Neural cell (in vitro differentiated cells): ENCODE measurements around the gene TBC1D9B. TPM values are rescaled to one million over a fixed set of nuclear protein-coding genes. Genes with fewer than 3 reads are reported as not detected.

Experiments used
- H2AFZ ChIP-seq: fragments of 200-600, 300-800 bp; sonication (generic), shearing (Covaris generic); 2 replicates; pipeline ENCODE4 v1.6.0; 2014; ENCODE audit warnings: low read depth, mild to moderate bottlenecking, antibody characterized with exemption, low read length, moderate library complexity
- H3F3A ChIP-seq: fragments of 200-600 bp; shearing (Covaris generic); 2 replicates; pipeline ENCODE4 v1.6.1; 2016; ENCODE audit warnings: mild to moderate bottlenecking, moderate library complexity, mixed read lengths, antibody characterized with exemption, low read length; ENCODE audit not compliant: insufficient read depth, poor library complexity, severe bottlenecking
- H3K27ac ChIP-seq: fragments of 200-600, 300-800 bp; sonication (generic), shearing (Covaris generic); 2 replicates; pipeline ENCODE4 v1.5.1; 2014; ENCODE audit warnings: mild to moderate bottlenecking, low read length, moderate library complexity
- H3K27me3 ChIP-seq: fragments of 300-800, 200-600 bp; sonication (generic), shearing (Covaris generic); 2 replicates; pipeline ENCODE4 v1.6.0; 2014; ENCODE audit warnings: mild to moderate bottlenecking, low read depth, low read length, moderate library complexity; ENCODE audit not compliant: insufficient read depth
- H3K36me3 ChIP-seq: fragments of 300-800, 200-600 bp; sonication (generic), shearing (Covaris generic); 2 replicates; pipeline ENCODE4 v1.5.1; 2014; ENCODE audit warnings: mild to moderate bottlenecking, antibody characterized with exemption, low read length, moderate library complexity; ENCODE audit not compliant: insufficient read depth
- H3K4me2 ChIP-seq: fragments of 300-800, 200-600 bp; sonication (generic), shearing (Covaris generic); 2 replicates; pipeline ENCODE4 v1.6.0; 2014; ENCODE audit warnings: mild to moderate bottlenecking, low read length
- H3K4me3 ChIP-seq: fragments of 300-800, 200-600 bp; sonication (generic), shearing (Covaris generic); 2 replicates; pipeline ENCODE4 v1.5.1; 2014; ENCODE audit warnings: mild to moderate bottlenecking, low read length, moderate library complexity
- H3K79me2 ChIP-seq: fragments of 200-600 bp; shearing (Covaris generic); replicated peaks from 2 replicates; pipeline ENCODE4 v1.6.0; 2014; ENCODE audit warnings: mild to moderate bottlenecking, low read length, moderate library complexity; ENCODE audit not compliant: insufficient read depth
- H3K9ac ChIP-seq: fragments of 300-800, 200-600 bp; sonication (generic), shearing (Covaris generic); 2 replicates; pipeline ENCODE4 v1.6.1; 2016; ENCODE audit warnings: mild to moderate bottlenecking, low read length, mixed read lengths
- H3K9me2 ChIP-seq: fragments of 200-600 bp; shearing (Covaris generic); 2 replicates; pipeline ENCODE4 v1.6.1; 2016; ENCODE audit warnings: mild to moderate bottlenecking, low read length, mixed read lengths; ENCODE audit not compliant: insufficient read depth
- H3K9me3 ChIP-seq: fragments of 200-600, 300-800 bp; sonication (generic), shearing (Covaris generic); 2 replicates; pipeline ENCODE4 v1.6.1; 2016; ENCODE audit warnings: mild to moderate bottlenecking, mixed run types, low read length, moderate library complexity, mixed read lengths
- H4K20me1 ChIP-seq: fragments of 200-600 bp; shearing (Covaris generic); 2 replicates; pipeline ENCODE4 v1.6.1; 2016; ENCODE audit warnings: mild to moderate bottlenecking, mixed run types; ENCODE audit not compliant: insufficient read depth
- CTCF ChIP-seq: fragments of 450-650 bp; IDR thresholded peaks from 2 replicates; pipeline ENCODE4 v1.5.1; 2014; ENCODE audit warnings: antibody characterized with exemption, mild to moderate bottlenecking, moderate library complexity; ENCODE audit not compliant: poor library complexity, severe bottlenecking
- EP300 ChIP-seq: fragments of 450-650 bp; conservative IDR thresholded peaks from 2 replicates; pipeline ENCODE4 v1.6.1; 2014; ENCODE audit warnings: antibody characterized with exemption, mild to moderate bottlenecking, moderate library complexity; ENCODE audit not compliant: poor library complexity, severe bottlenecking
- EZH2 ChIP-seq: fragments of 200-600, 300-800 bp; shearing (Covaris generic), sonication (generic); IDR thresholded peaks from 2 replicates; pipeline ENCODE4 v1.6.1; 2014; ENCODE audit warnings: antibody characterized with exemption, low read length, borderline replicate concordance, mild to moderate bottlenecking; ENCODE audit not compliant: insufficient read depth, poor library complexity, severe bottlenecking
- MXI1 ChIP-seq: fragments of 450-650 bp; conservative IDR thresholded peaks from 2 replicates; pipeline ENCODE4 v1.6.1; 2014; ENCODE audit warnings: antibody characterized with exemption, mild to moderate bottlenecking; ENCODE audit not compliant: poor library complexity, severe bottlenecking
- POLR2AphosphoS5 ChIP-seq: IDR thresholded peaks from 2 replicates; pipeline ENCODE4 v1.6.1; 2012
- RAD21 ChIP-seq: fragments of 450-650 bp; conservative IDR thresholded peaks from 2 replicates; pipeline ENCODE4 v1.6.1; 2014; ENCODE audit warnings: antibody characterized with exemption, mild to moderate bottlenecking, moderate library complexity
- REST ChIP-seq: IDR thresholded peaks from 2 replicates; pipeline ENCODE4 v1.6.1; 2012; ENCODE audit warnings: borderline replicate concordance
- SMC3 ChIP-seq: fragments of 450-650 bp; conservative IDR thresholded peaks from 2 replicates; pipeline ENCODE4 v1.6.1; 2014; ENCODE audit warnings: antibody characterized with exemption, mild to moderate bottlenecking, moderate library complexity; ENCODE audit not compliant: poor library complexity
- TAF1 ChIP-seq: IDR thresholded peaks from 2 replicates; pipeline ENCODE4 v1.6.1; 2012; ENCODE audit warnings: low read depth
- polyA plus RNA-seq: library from polyadenylated mRNA; depleted of rRNA; stranded (reverse); fragments of >200 nt; gene quantifications from 2 replicates; pipeline ENCODE4 v1.2.3, GENCODE V29; 2014

TBC1D9B gene
- polyA plus RNA-seq, 1 donor from 2014 or later, result 50.7 TPM

GRCh38 chr5:179858241-179858585, 49.5 kb downstream of the TBC1D9B start:
- Histone ChIP-seq H3K79me2 (peaks cover 36% of the 10 kb centered on the region), H3K27me3 (no peaks in the 10 kb centered on the region), H3K4me2 (peak overlapping the region; percentile 55), H3K36me3 (no peaks in the 10 kb centered on the region), H3K27ac (peak overlapping the region; percentile 90), H3F3A (no peaks in the 10 kb centered on the region), H3K9ac (peak overlapping the region; percentile 93), H3K9me3 (no peaks in the 10 kb centered on the region), H2AFZ (peak overlapping the region; percentile 31), H3K4me3 (peak overlapping the region; percentile 99), H4K20me1 (no peaks in the 10 kb centered on the region), H3K9me2 (no peaks in the 10 kb centered on the region)
- TF ChIP-seq SMC3 (peak; percentile 20), EZH2 (no peak), CTCF (no peak), TAF1 (no peak)

- H3K27ac ChIP-seq, result no peak overlapping the region
- no peaks in the 10 kb centered on the region for H3F3A ChIP-seq
- H3K9me2 ChIP-seq, result no peaks in the 10 kb centered on the region
- no peaks in the 10 kb centered on the region for H3K9me3 ChIP-seq
- H3K27me3 ChIP-seq, result no peaks in the 10 kb centered on the region
- peaks cover 17% of the 10 kb centered on the region for H3K36me3 ChIP-seq
- no peak for TF ChIP-seq TAF1
- no peak for TF ChIP-seq EP300
- no peak overlapping the region for H3K9ac ChIP-seq
- H3K4me2 ChIP-seq, result no peak overlapping the region
- no peak overlapping the region for H2AFZ ChIP-seq
- peaks cover 31% of the 10 kb centered on the region for H3K79me2 ChIP-seq
- no peak overlapping the region for H3K4me3 ChIP-seq
- H4K20me1 ChIP-seq, result no peaks in the 10 kb centered on the region
Observed at GRCh38 chr5:179854356-179854755, 53.3 kb downstream of the TBC1D9B start.

- no peaks in the 10 kb centered on the region for H3K27me3 ChIP-seq
- H2AFZ ChIP-seq, result no peak overlapping the region
- no peak overlapping the region for H3K4me2 ChIP-seq
- TF ChIP-seq RAD21 (no peak), SMC3 (no peak), EZH2 (no peak), CTCF (no peak), POLR2AphosphoS5 (no peak), TAF1 (no peak), MXI1 (no peak), EP300 (no peak), REST (no peak)
- H3K9me2 ChIP-seq, result no peaks in the 10 kb centered on the region
- no peak overlapping the region for H3K4me3 ChIP-seq
- H3K36me3 ChIP-seq, result peaks cover 17% of the 10 kb centered on the region
- H3K9me3 ChIP-seq, result no peaks in the 10 kb centered on the region
- peaks cover 31% of the 10 kb centered on the region for H3K79me2 ChIP-seq
- H3K27ac ChIP-seq, result no peak overlapping the region
- H4K20me1 ChIP-seq, result no peaks in the 10 kb centered on the region
- H3F3A ChIP-seq, result no peaks in the 10 kb centered on the region
- H3K9ac ChIP-seq, result no peak overlapping the region
Observed at GRCh38 chr5:179852993-179853547, 54.6 kb downstream of the TBC1D9B start.
